Stimulated activated CD4-positive, alpha-beta T cell treated with anti-CD3 and anti-CD28 coated beads, Interleukin-12 subunit alpha, Interleukin-12 subunit beta, amount 100 ng/mL, for 4 hours (primary cell): Measurements from ENCODE around the gene TRPT1.

Source experiments
- DNase-seq: peaks from one replicate; pipeline ENCODE4 v3.0.0-alpha.2; 2020

Gene TRPT1

GRCh38 chr11:64229090-64229743 is 3.2 kb upstream of the TRPT1 start:
- no peak for DNase-seq

- DNase-seq: no peak
These were observed 1.5 kb upstream of the TRPT1 start for GRCh38 chr11:64227405-64227956.

GRCh38 chr11:64226507-64227051 is 593 bp upstream of the TRPT1 start:
- peak; percentile 51 for DNase-seq

- no peak for DNase-seq
These were observed 937 bp downstream of the TRPT1 start for GRCh38 chr11:64224891-64225607.

GRCh38 chr11:64224151-64224890 is 1.7 kb downstream of the TRPT1 start:
- DNase-seq: no peak

- DNase-seq: no peak
These were observed 2.9 kb downstream of the TRPT1 start for GRCh38 chr11:64223001-64223651.

GRCh38 chr11:64222651-64223000 is 3.4 kb downstream of the TRPT1 start:
- DNase-seq: no peak

- DNase-seq: no peak
These were observed 5.2 kb downstream of the TRPT1 start for GRCh38 chr11:64220798-64221197.

GRCh38 chr11:64220271-64220670 is 5.7 kb downstream of the TRPT1 start:
- no peak for DNase-seq

- no peak for DNase-seq
These were observed 6.2 kb downstream of the TRPT1 start for GRCh38 chr11:64219755-64220154.

- no peak for DNase-seq
These were observed 6.7 kb downstream of the TRPT1 start for GRCh38 chr11:64219354-64219684.

- DNase-seq: no peak
These were observed 7.2 kb downstream of the TRPT1 start for GRCh38 chr11:64218628-64219353.

- no peak for DNase-seq
These were observed 9.1 kb downstream of the TRPT1 start for GRCh38 chr11:64216879-64217278.

- DNase-seq: no peak
These were observed 14.7 kb downstream of the TRPT1 start for GRCh38 chr11:64211181-64211872.

GRCh38 chr11:64210301-64211020 is 15.5 kb downstream of the TRPT1 start:
- DNase-seq: no peak

- DNase-seq: no peak
These were observed 16.5 kb downstream of the TRPT1 start for GRCh38 chr11:64209563-64209843.

- no peak for DNase-seq
These were observed 17.0 kb downstream of the TRPT1 start for GRCh38 chr11:64208796-64209562.

- DNase-seq: no peak
These were observed 17.7 kb downstream of the TRPT1 start for GRCh38 chr11:64208086-64208795.

GRCh38 chr11:64207256-64208085 is 18.5 kb downstream of the TRPT1 start:
- DNase-seq: peak; percentile 76
